Smooth muscle cell (in vitro differentiated cells): Measurements from ENCODE around the gene FXYD7. TPM values are rescaled to one million over a fixed set of nuclear protein-coding genes. Genes with fewer than 3 reads are reported as not detected.

ENCODE experiments used
- DNase-seq: peaks from one replicate; lab custom pipeline; 2025; ENCODE audit not compliant: unreplicated experiment; lab: John Stamatoyannopoulos, UW
- H2AFZ ChIP-seq: fragments of 200-600 bp; sonication (generic); 2 replicates; pipeline ENCODE4 v1.6.0; 2016; ENCODE audit warnings: antibody characterized with exemption, low read depth, mild to moderate bottlenecking
- H3F3A ChIP-seq: fragments of 200-600 bp; sonication (generic); 2 replicates; pipeline ENCODE4 v1.6.0; 2017; ENCODE audit warnings: antibody characterized with exemption, low read depth
- H3K27ac ChIP-seq: fragments of 200-600 bp; sonication (generic); 2 replicates; pipeline ENCODE4 v1.5.1; 2016; ENCODE audit warnings: low read depth, mild to moderate bottlenecking
- H3K27me3 ChIP-seq: fragments of 200-600 bp; sonication (generic); 2 replicates; pipeline ENCODE4 v1.6.1; 2016; ENCODE audit warnings: low read depth, mild to moderate bottlenecking
- H3K36me3 ChIP-seq: fragments of 200-600 bp; sonication (generic); 2 replicates; pipeline ENCODE4 v1.5.1; 2016; ENCODE audit warnings: low read depth
- H3K4me1 ChIP-seq: fragments of 200-600 bp; sonication (generic); 2 replicates; pipeline ENCODE4 v1.5.1; 2016; ENCODE audit warnings: low read depth
- H3K4me2 ChIP-seq: fragments of 200-600 bp; sonication (generic); 2 replicates; pipeline ENCODE4 v1.6.0; 2016; ENCODE audit warnings: mild to moderate bottlenecking
- H3K4me3 ChIP-seq: fragments of 200-600 bp; sonication (generic); 2 replicates; pipeline ENCODE4 v1.5.1; 2016; ENCODE audit warnings: mild to moderate bottlenecking
- H3K79me2 ChIP-seq: fragments of 200-600 bp; sonication (generic); 2 replicates; pipeline ENCODE4 v1.6.0; 2016; ENCODE audit warnings: low read depth, mild to moderate bottlenecking
- H3K9ac ChIP-seq: fragments of 200-600 bp; sonication (generic); 2 replicates; pipeline ENCODE4 v1.6.0; 2016; ENCODE audit warnings: low read depth
- H3K9me3 ChIP-seq: fragments of 200-600 bp; sonication (generic); replicated peaks from 2 replicates; pipeline ENCODE4 v1.5.1; 2016; ENCODE audit warnings: low read depth
- H4K20me1 ChIP-seq: fragments of 200-600 bp; sonication (generic); 2 replicates; pipeline ENCODE4 v1.6.0; 2016; ENCODE audit warnings: low read depth
- WGBS: methylation state at CpG from one replicate; pipeline ENCODE4 v1.1.7; 2016; ENCODE audit warnings: low lambda C conversion rate; 5-methylcytosine and 5-hydroxymethylcytosine counted together
- polyA plus RNA-seq: library from polyadenylated mRNA; unstranded; fragments of >200 nt; fragmentation: Nextera tagmentation; extraction: Ambion mirVana; gene quantifications from 2 replicates; pipeline ENCODE4 v1.2.1, GENCODE V29; 2016
- total RNA-seq: library from RNA; depleted of rRNA; stranded (reverse); fragments of >200 nt; gene quantifications from 2 replicates; pipeline ENCODE4 v1.2.3, GENCODE V29; 2014
- TF ChIP-seq, protein P1 (sequence below): fragments of 200-600 bp; sonication (generic); IDR thresholded peaks from 2 replicates; pipeline ENCODE4 v1.5.1; 2017; ENCODE audit warnings: borderline replicate concordance, mild to moderate bottlenecking, antibody characterized with exemption; ENCODE audit not compliant: insufficient read depth, poor library complexity, severe bottlenecking

Gene FXYD7
- total and polyA plus RNA-seq, 2 experiments from 2014 or later, result not detected

DNA sequence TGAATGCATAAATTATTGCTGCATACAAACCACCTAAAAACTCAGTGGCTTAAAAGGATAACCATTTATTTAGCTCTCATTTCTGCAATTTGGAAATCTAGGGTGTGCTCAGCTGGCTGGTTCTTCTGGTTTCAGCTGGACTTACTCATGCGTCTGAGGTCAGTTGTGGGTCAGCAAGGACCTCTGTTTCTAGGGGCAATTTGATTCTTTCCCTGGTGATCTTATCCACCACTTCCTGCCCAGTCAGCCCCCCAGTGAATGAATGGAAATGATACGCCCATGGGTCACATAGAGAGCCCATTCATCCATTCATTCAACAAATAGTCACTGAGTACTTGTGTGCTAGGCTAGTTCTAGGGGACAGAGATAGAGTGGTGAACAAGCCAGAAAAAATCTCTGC, 21.4 kb downstream of the FXYD7 start:
- Histone ChIP-seq H3K9me3 (peaks cover 9% of the 10 kb centered on the region), H3K9ac (no peak overlapping the region), H3K27ac (no peak overlapping the region), H3K4me1 (no peaks in the 10 kb centered on the region), H2AFZ (no peak overlapping the region), H3K79me2 (no peaks in the 10 kb centered on the region), H3K27me3 (no peaks in the 10 kb centered on the region), H3K36me3 (peaks cover 49% of the 10 kb centered on the region), H4K20me1 (no peaks in the 10 kb centered on the region), H3F3A (no peaks in the 10 kb centered on the region), H3K4me3 (no peak overlapping the region), H3K4me2 (no peak overlapping the region)
- WGBS, result 100% methylated on average over 2 of the region's 2 CpGs
- no peak for DNase-seq
- TF ChIP-seq, protein P1, sequence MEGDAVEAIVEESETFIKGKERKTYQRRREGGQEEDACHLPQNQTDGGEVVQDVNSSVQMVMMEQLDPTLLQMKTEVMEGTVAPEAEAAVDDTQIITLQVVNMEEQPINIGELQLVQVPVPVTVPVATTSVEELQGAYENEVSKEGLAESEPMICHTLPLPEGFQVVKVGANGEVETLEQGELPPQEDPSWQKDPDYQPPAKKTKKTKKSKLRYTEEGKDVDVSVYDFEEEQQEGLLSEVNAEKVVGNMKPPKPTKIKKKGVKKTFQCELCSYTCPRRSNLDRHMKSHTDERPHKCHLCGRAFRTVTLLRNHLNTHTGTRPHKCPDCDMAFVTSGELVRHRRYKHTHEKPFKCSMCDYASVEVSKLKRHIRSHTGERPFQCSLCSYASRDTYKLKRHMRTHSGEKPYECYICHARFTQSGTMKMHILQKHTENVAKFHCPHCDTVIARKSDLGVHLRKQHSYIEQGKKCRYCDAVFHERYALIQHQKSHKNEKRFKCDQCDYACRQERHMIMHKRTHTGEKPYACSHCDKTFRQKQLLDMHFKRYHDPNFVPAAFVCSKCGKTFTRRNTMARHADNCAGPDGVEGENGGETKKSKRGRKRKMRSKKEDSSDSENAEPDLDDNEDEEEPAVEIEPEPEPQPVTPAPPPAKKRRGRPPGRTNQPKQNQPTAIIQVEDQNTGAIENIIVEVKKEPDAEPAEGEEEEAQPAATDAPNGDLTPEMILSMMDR, result no peak

DNA sequence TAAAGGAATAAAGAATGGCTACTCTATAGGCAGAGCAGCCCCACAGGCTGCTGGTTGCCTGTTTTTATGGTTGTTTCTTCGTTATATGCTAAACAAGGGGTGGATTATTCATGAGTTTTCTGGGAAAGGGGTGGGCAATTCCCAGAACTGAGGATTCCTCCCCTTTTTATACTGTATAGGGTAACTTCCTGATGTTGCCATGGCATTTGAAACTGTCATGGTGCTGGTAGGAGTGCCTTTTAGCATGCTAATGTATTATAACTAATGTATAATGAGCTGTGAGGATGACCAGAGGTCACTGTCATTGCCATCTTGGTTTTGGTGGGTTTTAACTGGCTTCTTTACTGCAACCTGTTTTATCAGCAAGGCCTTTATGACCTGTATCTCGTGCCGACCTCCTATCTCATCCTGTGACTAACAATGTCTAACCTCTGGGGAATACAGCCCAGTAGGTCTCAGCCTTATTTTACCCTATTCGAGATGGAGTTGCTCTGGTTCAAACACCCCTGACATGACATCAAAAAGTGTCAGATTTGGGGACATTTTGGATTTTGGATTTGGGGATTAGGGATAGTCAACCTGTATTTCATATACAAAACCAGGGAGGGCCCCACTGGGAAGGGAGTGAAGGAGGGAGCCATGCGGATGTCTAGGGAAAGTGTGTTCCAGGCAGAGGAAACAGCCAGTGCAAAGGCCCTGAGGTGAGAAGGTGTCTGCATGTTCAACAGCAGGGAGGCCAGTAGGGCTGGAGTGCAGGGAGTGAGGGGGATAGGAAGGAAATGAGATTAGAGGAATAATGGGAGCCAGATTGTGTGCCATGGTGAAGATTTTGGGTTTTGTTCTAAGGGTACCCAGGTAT, 22.4 kb downstream of the FXYD7 start:
- Histone ChIP-seq H3K79me2 (no peaks in the 10 kb centered on the region), H3K27me3 (no peaks in the 10 kb centered on the region), H3K4me3 (no peak overlapping the region), H3K27ac (no peak overlapping the region), H2AFZ (no peak overlapping the region), H3F3A (no peaks in the 10 kb centered on the region), H3K36me3 (peaks cover 49% of the 10 kb centered on the region), H3K9me3 (peaks cover 9% of the 10 kb centered on the region), H3K4me2 (no peak overlapping the region), H3K4me1 (no peaks in the 10 kb centered on the region), H4K20me1 (no peaks in the 10 kb centered on the region), H3K9ac (no peak overlapping the region)
- no peak for DNase-seq
- TF ChIP-seq, protein P1, result no peak
- 76% methylated on average over 5 of the region's 5 CpGs for WGBS

DNA sequence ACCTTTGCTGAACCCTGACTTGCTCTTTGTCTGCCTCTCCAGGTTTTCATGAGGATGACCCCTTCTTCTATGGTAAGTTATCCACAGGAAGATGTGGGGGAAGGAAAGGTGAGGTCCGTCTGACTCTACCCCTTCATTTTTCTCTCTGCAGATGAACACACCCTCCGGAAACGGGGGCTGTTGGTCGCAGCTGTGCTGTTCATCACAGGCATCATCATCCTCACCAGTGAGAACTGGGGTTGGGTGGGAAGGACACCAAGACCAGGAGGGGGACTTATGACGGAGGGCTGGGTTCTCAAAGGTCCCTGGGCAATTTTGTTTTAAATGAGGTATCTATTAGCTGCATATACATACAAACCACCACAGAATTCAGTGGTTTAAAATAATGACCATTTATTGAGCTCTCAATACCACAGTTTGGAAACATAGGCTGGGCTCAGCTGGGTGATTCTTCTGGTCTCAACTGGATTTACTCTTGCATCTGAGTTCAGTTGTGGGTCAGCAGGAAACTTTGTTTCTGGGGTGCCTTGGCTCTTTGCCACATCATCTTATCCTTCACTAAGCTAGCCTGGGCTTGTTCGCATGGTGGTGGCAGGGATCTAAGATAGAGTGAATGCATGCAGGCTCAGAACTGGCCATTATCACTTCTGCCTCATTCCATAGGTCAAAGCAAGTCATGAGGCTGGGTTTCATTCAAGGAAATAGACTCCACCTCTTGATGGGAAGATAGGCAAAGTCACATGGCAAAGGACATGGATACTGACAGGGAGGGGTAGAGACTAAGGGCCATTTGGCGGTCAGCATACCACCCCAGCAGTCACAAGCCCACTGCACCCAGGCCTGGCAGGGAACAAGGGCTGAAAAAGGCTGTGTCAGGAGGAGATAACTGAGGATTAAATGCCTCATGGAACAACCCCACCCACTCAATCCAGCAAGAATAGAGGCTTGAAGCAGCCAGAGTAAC, 23.3 kb downstream of the FXYD7 start:
- WGBS, result 95% methylated on average over 7 of the region's 7 CpGs
- Histone ChIP-seq H3K79me2 (no peaks in the 10 kb centered on the region), H4K20me1 (no peaks in the 10 kb centered on the region), H3F3A (no peaks in the 10 kb centered on the region), H2AFZ (no peak overlapping the region), H3K4me3 (no peak overlapping the region), H3K4me1 (no peaks in the 10 kb centered on the region), H3K9me3 (peaks cover 9% of the 10 kb centered on the region), H3K9ac (no peak overlapping the region), H3K27me3 (no peaks in the 10 kb centered on the region), H3K36me3 (peaks cover 48% of the 10 kb centered on the region), H3K4me2 (no peak overlapping the region), H3K27ac (no peak overlapping the region)
- DNase-seq, result no peak
- TF ChIP-seq, protein P1, result no peak
